GM12878 (cell line): Measurements from ENCODE around the gene CNKSR3. TPM values are rescaled to one million over a fixed set of nuclear protein-coding genes. Genes with fewer than 3 reads are reported as not detected.

Experiments
- ATAC-seq: fragments of 200-7000 bp; cut with Tn5 transposase; 3 replicates; pipeline ENCODE4 v1.9.1; 2020; ENCODE audit warnings: mild to moderate bottlenecking, moderate library complexity
- BruUV-seq: library from RNA; stranded (reverse); fragments of 400-500 nt; replicated peaks from 2 replicates; lab custom pipeline; 2021; lab: Mats Ljungman, UMichigan
- CTCF ChIA-PET: fragments of 300-600 bp; sonication (Branson Sonifier 250); formaldehyde crosslinking; extraction: SDS; loops from one replicate; lab custom pipeline; 2021; ENCODE audit warnings: inconsistent platforms; lab: Yijun Ruan, JAX
- POLR2A ChIA-PET: fragments of 350-600 bp; formaldehyde crosslinking; extraction: SDS; loops from one replicate; lab custom pipeline; 2021; ENCODE audit warnings: inconsistent platforms; lab: Charles Lee
- RAD21 ChIA-PET: fragments of 300-600 bp; sonication (Branson Sonifier 250); formaldehyde crosslinking; loops from one replicate; lab custom pipeline; 2023; ENCODE audit warnings: antibody characterized with exemption; ENCODE audit not compliant: unreplicated experiment; lab: Charles Lee
- SMC1A ChIA-PET: fragments of 300-600 bp; sonication (Branson Sonifier 250); formaldehyde crosslinking; loops from one replicate; lab custom pipeline; 2023; ENCODE audit not compliant: unreplicated experiment, uncharacterized antibody; lab: Charles Lee
- DNase-seq: peaks from one replicate; pipeline ENCODE4 v3.0.0-alpha.2; 2011; ENCODE audit warnings: low read depth, low spot score
- FAIRE-seq: peaks from 3 replicates; lab custom pipeline; 2011; peaks lifted over from hg19 to GRCh38; lab: Jason Lieb, UNC
- H2AFZ ChIP-seq: 2 replicates; pipeline ENCODE4 v1.6.0; 2011; ENCODE audit warnings: low read depth, low read length, control low read depth; ENCODE audit not compliant: control insufficient read depth
- H3K27ac ChIP-seq: 2 replicates; pipeline ENCODE4 v1.5.1; 2011; ENCODE audit warnings: control low read depth; ENCODE audit not compliant: control insufficient read depth, insufficient read depth
- H3K27me3 ChIP-seq, 2 experiments: replicated peaks in 1 of 2; 2 replicates each; pipeline versions ENCODE4 v1.6.0 to v1.6.1; 2011; ENCODE audit warnings: low read length in 1 of 2; ENCODE audit not compliant: control insufficient read depth in 2 of 2, insufficient read depth in 2 of 2
- H3K36me3 ChIP-seq, 2 experiments: 2 replicates each; pipeline ENCODE4 v1.5.1; 2011; ENCODE audit warnings: low read length in 1 of 2; ENCODE audit not compliant: control insufficient read depth in 2 of 2, insufficient read depth in 2 of 2
- H3K4me1 ChIP-seq: 2 replicates; pipeline ENCODE4 v1.6.1; 2011; ENCODE audit warnings: mild to moderate bottlenecking, low read length, moderate library complexity, mixed read lengths; ENCODE audit not compliant: control insufficient read depth, insufficient read depth
- H3K4me2 ChIP-seq: 2 replicates; pipeline ENCODE4 v1.6.0; 2011; ENCODE audit warnings: control low read depth; ENCODE audit not compliant: control insufficient read depth, insufficient read depth
- H3K4me3 ChIP-seq: fragments of 200-600 bp; sonication (generic); 2 replicates; pipeline ENCODE4 v1.5.1; 2016
- H3K79me2 ChIP-seq: 2 replicates; pipeline ENCODE4 v1.6.0; 2011; ENCODE audit warnings: low read length; ENCODE audit not compliant: control insufficient read depth, insufficient read depth
- H3K9ac ChIP-seq: 2 replicates; pipeline ENCODE4 v1.8.0; 2011; ENCODE audit warnings: low read length, control low read depth, mixed read lengths; ENCODE audit not compliant: control insufficient read depth, insufficient read depth
- H3K9me3 ChIP-seq: replicated peaks from 3 replicates; pipeline ENCODE4 v1.5.1; 2011; ENCODE audit warnings: mild to moderate bottlenecking, low read length; ENCODE audit not compliant: control insufficient read depth, insufficient read depth
- H4K20me1 ChIP-seq: 2 replicates; pipeline ENCODE4 v1.6.0; 2011; ENCODE audit not compliant: control insufficient read depth, insufficient read depth
- CBFB ChIP-seq: IDR thresholded peaks from 2 replicates; pipeline ENCODE4 v1.6.1; 2016; ENCODE audit warnings: antibody characterized with exemption, low read depth
- CREM ChIP-seq: IDR thresholded peaks from 2 replicates; pipeline ENCODE4 v1.6.1; 2014; ENCODE audit warnings: antibody characterized with exemption, low read depth
- ESRRA ChIP-seq: IDR thresholded peaks from 2 replicates; pipeline ENCODE4 v1.6.1; 2012; ENCODE audit warnings: mild to moderate bottlenecking, low read length, improper control_type of control experiment
- IKZF1 ChIP-seq: fragments of 450-650 bp; conservative IDR thresholded peaks from 2 replicates; pipeline ENCODE4 v1.6.1; 2017; ENCODE audit warnings: antibody characterized with exemption, mild to moderate bottlenecking
- IRF5 ChIP-seq: fragments of 450-650 bp; IDR thresholded peaks from 2 replicates; pipeline ENCODE4 v1.6.1; 2017; ENCODE audit warnings: borderline replicate concordance
- JUND ChIP-seq: IDR thresholded peaks from 2 replicates; pipeline ENCODE4 v1.6.1; 2012; ENCODE audit warnings: low read depth, mild to moderate bottlenecking, low read length, improper control_type of control experiment, moderate library complexity
- KLF5 ChIP-seq: fragments of 450-650 bp; IDR thresholded peaks from 2 replicates; pipeline ENCODE4 v1.6.1; 2014; ENCODE audit warnings: mild to moderate bottlenecking; ENCODE audit not compliant: partially characterized antibody
- LARP7 ChIP-seq: fragments of 450-650 bp; IDR thresholded peaks from 2 replicates; pipeline ENCODE4 v1.6.1; 2017; ENCODE audit warnings: mild to moderate bottlenecking
- NR2C1 ChIP-seq: fragments of 450-650 bp; IDR thresholded peaks from 2 replicates; pipeline ENCODE4 v1.6.1; 2017; ENCODE audit warnings: antibody characterized with exemption, mild to moderate bottlenecking, moderate library complexity
- NR2F1 ChIP-seq: fragments of 450-650 bp; conservative IDR thresholded peaks from 2 replicates; pipeline ENCODE4 v1.6.1; 2017; ENCODE audit warnings: mild to moderate bottlenecking
- POLR2A ChIP-seq: IDR thresholded peaks from 2 replicates; pipeline ENCODE4 v1.6.1; 2011; ENCODE audit warnings: low read depth, mild to moderate bottlenecking, low read length
- RELA ChIP-seq: fragments of 450-650 bp; IDR thresholded peaks from 2 replicates; pipeline ENCODE4 v1.8.0; 2014; ENCODE audit warnings: borderline replicate concordance; ENCODE audit not compliant: partially characterized antibody
- SIN3A ChIP-seq: IDR thresholded peaks from 2 replicates; pipeline ENCODE4 v1.6.1; 2012; ENCODE audit warnings: low read depth, low read length, improper control_type of control experiment
- SMARCA5 ChIP-seq: fragments of 450-650 bp; IDR thresholded peaks from 2 replicates; pipeline ENCODE4 v1.6.1; 2017; ENCODE audit warnings: mild to moderate bottlenecking
- SREBF2 ChIP-seq: IDR thresholded peaks from 2 replicates; pipeline ENCODE4 v1.6.1; 2012; ENCODE audit warnings: mild to moderate bottlenecking, low read length
- TARDBP ChIP-seq: IDR thresholded peaks from 2 replicates; pipeline ENCODE4 v1.6.1; 2016; ENCODE audit warnings: borderline replicate concordance
- WGBS: methylation state at CpG from one replicate; pipeline ENCODE4 v1.1.6; 2016; ENCODE audit warnings: low lambda C conversion rate; ENCODE audit not compliant: insufficient replicate concordance, insufficient coverage; ENCODE audit errors: missing lambda C conversion rate; 5-methylcytosine and 5-hydroxymethylcytosine counted together
- in situ Hi-C: fragments of 300-500 bp; cut with MboI; formaldehyde crosslinking; loops from 9 replicates; pipeline ENCODE4 v1.14.3; 2018; ENCODE audit warnings: mixed read lengths
- intact Hi-C: fragments of 100-400 bp; cut with micrococcal nuclease; formaldehyde crosslinking; loops from one replicate; pipeline ENCODE4 v1.14.2; 2022; ENCODE audit not compliant: unreplicated experiment
- polyA plus RNA-seq, 11 experiments: library from polyadenylated mRNA; depleted of rRNA in 4 of 11; unstranded in 6 of 11; stranded (reverse) in 5 of 11; fragments of >200 nt; fragmentation: Nextera tagmentation in 4 of 11; fragmentation: Illumina TruSeq in 1 of 11; extraction: Ambion mirVana in 4 of 11; extraction: Trizol in 1 of 11; gene quantifications; 1 replicate in 1 of 11; 2 replicates in 10 of 11; pipeline versions ENCODE4 v1.2.1 to v1.2.3, GENCODE V29; 2011 to 2016; ENCODE audit warnings: inconsistent platforms in 2 of 11, missing spikeins in 2 of 11, low read depth in 1 of 11
- total RNA-seq, 4 experiments: library from RNA; depleted of rRNA in 3 of 4; stranded (reverse); fragments of >200 nt in 3 of 4; fragmentation: Illumina TruSeq in 1 of 4; extraction: Trizol in 1 of 4; gene quantifications; 2 replicates each; pipeline versions ENCODE4 v1.2.1 to v1.2.3, GENCODE V29; 2013 to 2021
- TF ChIP-seq, protein P1 (sequence below): fragments of 450-650 bp; IDR thresholded peaks from 2 replicates; pipeline ENCODE4 v1.6.1; 2018; ENCODE audit warnings: mild to moderate bottlenecking, low read depth, moderate library complexity; ENCODE audit not compliant: partially characterized antibody

The CNKSR3 gene
- total and polyA plus RNA-seq, 10 of the 15 experiments (the other 5 are each of a cell fraction or from before 2014, with no cell fraction given): under 0.01 to 0.48 (median 0.12) TPM; not detected in 2

GRCh38 chr6:154498340-154498934, 12.0 kb downstream of the CNKSR3 start (continued):
- TF ChIP-seq IRF5 (no peak), SREBF2 (no peak), NR2C1 (no peak), JUND (no peak), TARDBP (no peak), LARP7 (no peak), CBFB (no peak), POLR2A (no peak), ESRRA (no peak)

DNA sequence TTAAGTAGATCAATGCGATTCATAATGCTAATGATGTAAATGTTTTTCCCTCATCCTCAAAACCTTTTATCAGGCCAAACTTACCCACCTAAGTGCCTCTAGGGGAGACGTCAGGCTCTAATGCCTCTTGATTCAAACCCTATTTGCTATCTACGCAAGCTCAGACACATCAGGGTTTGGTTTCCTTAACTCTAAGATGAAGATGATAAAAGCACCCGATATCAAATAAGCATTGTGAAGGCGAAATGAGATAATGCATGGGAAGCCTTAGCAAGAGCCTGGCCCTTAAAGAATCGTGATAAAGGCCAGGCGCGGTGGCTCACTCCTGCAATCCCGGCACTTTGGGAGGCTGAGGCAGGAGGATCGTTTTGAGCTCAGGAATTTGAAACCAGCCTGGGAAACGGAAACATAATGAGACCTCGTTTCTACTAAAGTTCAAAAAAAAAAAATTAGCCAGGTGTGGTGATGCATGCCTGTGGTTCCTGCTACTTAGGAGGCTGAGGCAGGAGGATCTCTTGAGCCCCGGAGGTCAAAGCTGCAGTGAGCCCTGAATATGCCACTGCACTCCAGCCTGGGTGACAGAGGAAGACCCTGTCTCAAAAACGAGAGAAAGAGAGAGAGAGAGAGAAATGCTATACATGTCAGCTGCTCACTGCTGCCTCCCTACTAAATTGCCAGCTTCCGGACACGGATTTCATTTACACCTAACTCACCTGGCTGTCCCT, 13.5 kb downstream of the CNKSR3 start:
- intact Hi-C loops: no loop called here
- H3K4me2 ChIP-seq: no peak overlapping the region
- CTCF ChIA-PET: interaction anchor here (0.6 to 0.8 kb wide), 2 partner anchors 51 to 144 kb away, joined by 3 to 4 read pairs; no protein-coding TSS in a partner anchor
- no peak overlapping the region for H3K4me3 ChIP-seq
- RAD21 ChIA-PET: interaction anchor here (0.7 kb wide), 1 partner anchor 109 kb away, joined by 4 read pairs; no protein-coding TSS in a partner anchor
- SMC1A ChIA-PET: no interaction called here
- FAIRE-seq (no peak), DNase-seq (no peak), ATAC-seq (no peak)
- BruUV-seq: no TSS peak
- H2AFZ ChIP-seq: no peak overlapping the region
- H3K36me3 ChIP-seq: no peaks in the 10 kb centered on the region
- H3K79me2 ChIP-seq: no peaks in the 10 kb centered on the region
- no peak overlapping the region for H3K27ac ChIP-seq
- in situ Hi-C loops: no loop called here
- no peak overlapping the region for H3K9ac ChIP-seq
- no peaks in the 10 kb centered on the region for H4K20me1 ChIP-seq
- WGBS: 42% methylated on average over 16 of the region's 16 CpGs
- no peaks in the 10 kb centered on the region for H3K4me1 ChIP-seq
- POLR2A ChIA-PET: no interaction called here
- H3K9me3 ChIP-seq: no peaks in the 10 kb centered on the region
- H3K27me3 ChIP-seq: 0 out of 4 replicates have a peak, but pooled peaks cover 0 to 1% of the 10 kb centered on the region in 2 experiments
- TF ChIP-seq KLF5: no peak
- no peak for TF ChIP-seq IKZF1
- TF ChIP-seq SIN3A: no peak
- TF ChIP-seq RELA: no peak
- TF ChIP-seq SMARCA5: no peak
- TF ChIP-seq NR2F1: no peak
- TF ChIP-seq, protein P1, sequence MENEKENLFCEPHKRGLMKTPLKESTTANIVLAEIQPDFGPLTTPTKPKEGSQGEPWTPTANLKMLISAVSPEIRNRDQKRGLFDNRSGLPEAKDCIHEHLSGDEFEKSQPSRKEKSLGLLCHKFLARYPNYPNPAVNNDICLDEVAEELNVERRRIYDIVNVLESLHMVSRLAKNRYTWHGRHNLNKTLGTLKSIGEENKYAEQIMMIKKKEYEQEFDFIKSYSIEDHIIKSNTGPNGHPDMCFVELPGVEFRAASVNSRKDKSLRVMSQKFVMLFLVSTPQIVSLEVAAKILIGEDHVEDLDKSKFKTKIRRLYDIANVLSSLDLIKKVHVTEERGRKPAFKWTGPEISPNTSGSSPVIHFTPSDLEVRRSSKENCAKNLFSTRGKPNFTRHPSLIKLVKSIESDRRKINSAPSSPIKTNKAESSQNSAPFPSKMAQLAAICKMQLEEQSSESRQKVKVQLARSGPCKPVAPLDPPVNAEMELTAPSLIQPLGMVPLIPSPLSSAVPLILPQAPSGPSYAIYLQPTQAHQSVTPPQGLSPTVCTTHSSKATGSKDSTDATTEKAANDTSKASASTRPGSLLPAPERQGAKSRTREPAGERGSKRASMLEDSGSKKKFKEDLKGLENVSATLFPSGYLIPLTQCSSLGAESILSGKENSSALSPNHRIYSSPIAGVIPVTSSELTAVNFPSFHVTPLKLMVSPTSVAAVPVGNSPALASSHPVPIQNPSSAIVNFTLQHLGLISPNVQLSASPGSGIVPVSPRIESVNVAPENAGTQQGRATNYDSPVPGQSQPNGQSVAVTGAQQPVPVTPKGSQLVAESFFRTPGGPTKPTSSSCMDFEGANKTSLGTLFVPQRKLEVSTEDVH: no peak
- TF ChIP-seq CREM: no peak
